IPS DF 6.9 (cell line): ENCODE data around the gene INSIG1.
A peak's percentile ranks its signal among the peaks of the same experiment; 100 is the strongest.

ENCODE experiments used
- DNase-seq: peaks from one replicate; pipeline ENCODE4 v3.0.0-alpha.2; 2013; ENCODE audit warnings: low read depth, low spot score
- H3K27ac ChIP-seq: one replicate; pipeline ENCODE4 v1.5.1; 2013; ENCODE audit warnings: low read length, control low read depth
- H3K27me3 ChIP-seq: 2 replicates; pipeline ENCODE4 v1.6.1; 2013; ENCODE audit warnings: mild to moderate bottlenecking, low read length; ENCODE audit not compliant: control insufficient read depth, insufficient read depth
- H3K36me3 ChIP-seq: 2 replicates; pipeline ENCODE4 v1.6.1; 2013; ENCODE audit warnings: low read length; ENCODE audit not compliant: control insufficient read depth, insufficient read depth
- H3K4me1 ChIP-seq: 2 replicates; pipeline ENCODE4 v1.6.1; 2013; ENCODE audit warnings: low read length; ENCODE audit not compliant: control insufficient read depth, insufficient read depth
- H3K4me3 ChIP-seq: 2 replicates; pipeline ENCODE4 v1.5.1; 2013; ENCODE audit warnings: mild to moderate bottlenecking, low read length
- H3K9me3 ChIP-seq: 2 replicates; pipeline ENCODE4 v1.6.1; 2013; ENCODE audit warnings: low read length, inconsistent platforms; ENCODE audit not compliant: control insufficient read depth, insufficient read depth
- WGBS: extraction: QIAGEN DNeasy Blood & Tissue Kit; methylation state at CpG from one replicate; pipeline ENCODE4 v1.1.7; 2013; ENCODE audit warnings: mixed read lengths, missing lambda C conversion rate; ENCODE audit not compliant: insufficient read length, insufficient coverage; 5-methylcytosine and 5-hydroxymethylcytosine counted together

The INSIG1 gene

DNA sequence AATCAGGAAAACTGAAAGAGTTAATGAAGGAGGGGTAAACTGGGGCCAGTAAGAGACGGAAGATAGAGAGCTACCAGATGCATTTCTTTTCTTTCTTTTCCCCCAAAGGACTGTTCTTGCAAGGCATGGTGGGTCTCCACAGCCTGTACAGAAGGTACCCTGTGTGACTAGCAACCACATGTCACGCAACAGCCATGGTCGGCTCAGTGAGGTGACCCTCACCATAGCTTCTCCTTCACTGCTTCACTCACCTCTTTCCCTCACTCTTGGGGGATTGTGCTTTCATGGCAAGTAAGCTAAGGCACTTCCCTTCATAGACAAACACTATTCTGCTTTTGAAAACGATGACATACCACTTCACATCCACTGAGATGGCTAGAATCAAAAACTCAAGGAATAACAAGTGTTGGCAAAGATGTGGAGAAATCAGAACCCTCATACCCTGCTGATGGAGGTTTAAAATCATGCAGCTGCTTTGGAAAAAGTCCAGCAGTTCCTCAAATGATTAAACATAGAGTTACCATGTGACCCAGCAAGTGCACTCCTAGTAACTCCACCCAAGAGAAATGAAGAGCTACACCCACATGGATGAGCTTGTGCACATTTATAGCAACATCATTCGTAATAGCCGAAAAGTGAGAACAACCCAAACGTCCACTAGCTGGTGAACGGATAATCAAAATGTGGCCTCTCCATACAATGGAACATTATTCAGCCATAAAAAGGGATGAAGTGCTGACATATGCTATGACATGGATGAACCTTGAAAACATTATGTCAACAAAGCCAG lies 3.8 kb upstream of the INSIG1 start:
- DNase-seq, result no peak
- H3K9me3 ChIP-seq, result no peaks in the 10 kb centered on the region
- H3K27ac ChIP-seq, result no peak overlapping the region
- no peaks in the 10 kb centered on the region for H3K27me3 ChIP-seq
- H3K36me3 ChIP-seq, result no peaks in the 10 kb centered on the region
- WGBS, result no CpG with 5 or more reads among the region's 8 CpGs
- H3K4me1 ChIP-seq, result peaks cover 4% of the 10 kb centered on the region
- no peak overlapping the region for H3K4me3 ChIP-seq

DNA sequence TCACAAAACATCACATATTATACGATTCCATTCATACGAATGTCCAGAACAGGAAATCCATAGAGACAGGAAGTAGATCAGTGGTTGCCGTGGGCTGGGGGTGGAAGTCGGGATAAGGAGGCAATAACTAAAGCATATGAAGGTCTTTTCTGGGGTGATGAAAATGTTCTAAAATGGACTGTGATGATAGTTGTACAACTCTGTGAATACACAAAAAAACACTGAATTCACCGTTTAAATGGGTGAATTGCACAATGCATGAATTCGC lies 3.2 kb upstream of the INSIG1 start:
- Histone ChIP-seq H3K4me3 (no peak overlapping the region), H3K9me3 (no peaks in the 10 kb centered on the region), H3K27ac (no peak overlapping the region), H3K27me3 (no peaks in the 10 kb centered on the region), H3K36me3 (no peaks in the 10 kb centered on the region; the same call in 1 of the 2 replicates), H3K4me1 (peaks cover 4% of the 10 kb centered on the region)
- WGBS, result no CpG with 5 or more reads among the region's 6 CpGs
- DNase-seq, result no peak

DNA sequence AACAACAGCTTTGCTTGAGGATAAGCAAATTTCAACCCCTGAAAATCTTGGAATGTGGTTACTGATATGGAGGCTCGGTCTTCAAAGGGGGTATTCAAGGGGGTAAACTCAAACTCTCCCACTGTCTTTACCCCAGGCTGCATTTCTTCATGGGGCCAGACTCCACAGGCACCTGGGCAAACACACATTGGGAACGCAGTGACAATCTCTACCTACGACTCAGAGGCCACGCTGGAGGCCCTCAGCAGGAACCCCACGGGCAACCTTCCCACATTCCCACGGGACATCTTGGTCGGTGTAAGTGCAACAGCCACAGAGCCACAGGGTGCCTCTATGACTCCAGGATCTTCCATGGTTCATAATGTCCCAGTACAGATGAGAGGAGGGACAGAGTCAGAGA lies 2.2 kb upstream of the INSIG1 start:
- no peak overlapping the region for H3K27ac ChIP-seq

DNA sequence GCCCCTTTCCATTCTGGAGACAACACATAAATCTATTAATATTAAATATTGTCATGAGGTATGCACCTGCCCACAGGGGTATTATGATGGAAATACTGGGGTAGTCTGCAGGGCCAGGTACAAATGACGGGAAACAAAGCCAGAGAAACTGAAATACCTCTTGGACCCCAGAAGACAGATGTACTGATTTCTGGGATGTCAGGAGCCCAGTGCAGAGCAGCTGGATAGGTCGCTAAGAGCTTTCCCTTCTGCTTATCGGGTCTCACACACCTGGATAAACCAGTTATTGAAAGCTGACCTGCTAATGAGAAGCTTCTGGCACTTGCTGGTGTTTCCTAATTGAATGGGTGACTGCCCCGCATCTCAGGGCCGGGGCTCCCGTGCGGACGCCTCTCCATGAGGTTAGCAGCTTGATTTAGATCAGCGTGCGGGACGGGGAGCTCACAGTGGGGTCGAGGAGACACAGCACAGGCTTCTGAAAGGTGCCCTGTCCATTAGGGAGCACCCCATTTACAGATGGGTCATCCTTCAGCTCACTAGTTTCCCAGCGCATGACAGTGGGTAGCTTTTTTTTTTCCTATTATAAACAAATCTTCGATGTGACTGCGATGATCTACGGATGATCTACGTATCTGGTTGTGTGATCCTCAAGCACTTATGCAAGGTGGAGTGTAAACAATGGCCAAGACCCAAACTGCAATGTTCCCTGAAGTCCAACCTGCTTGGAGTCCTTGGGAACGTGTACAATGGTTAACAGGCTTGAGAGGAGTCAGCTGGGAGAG lies 1.5 kb upstream of the INSIG1 start:
- no peaks in the 10 kb centered on the region for H3K9me3 ChIP-seq
- WGBS, result no CpG with 5 or more reads among the region's 18 CpGs
- H3K27me3 ChIP-seq, result no peaks in the 10 kb centered on the region
- DNase-seq, result no peak
- H3K27ac ChIP-seq, result no peak overlapping the region
- H3K36me3 ChIP-seq, result peaks cover 3% of the 10 kb centered on the region
- H3K4me1 ChIP-seq, result peaks cover 8% of the 10 kb centered on the region
- H3K4me3 ChIP-seq, result peak overlapping the region; percentile 54; the same call in 1 of the 2 replicates

More for the DNA sequence above, 2.2 kb upstream of the INSIG1 start:
- peaks cover 3% of the 10 kb centered on the region; the same call in 1 of the 2 replicates for H3K36me3 ChIP-seq
- no peak overlapping the region for H3K4me3 ChIP-seq
- no CpG with 5 or more reads among the region's 7 CpGs for WGBS
- no peak for DNase-seq
- H3K4me1 ChIP-seq, result peaks cover 6% of the 10 kb centered on the region
- H3K27me3 ChIP-seq, result no peaks in the 10 kb centered on the region
- H3K9me3 ChIP-seq, result no peaks in the 10 kb centered on the region

DNA sequence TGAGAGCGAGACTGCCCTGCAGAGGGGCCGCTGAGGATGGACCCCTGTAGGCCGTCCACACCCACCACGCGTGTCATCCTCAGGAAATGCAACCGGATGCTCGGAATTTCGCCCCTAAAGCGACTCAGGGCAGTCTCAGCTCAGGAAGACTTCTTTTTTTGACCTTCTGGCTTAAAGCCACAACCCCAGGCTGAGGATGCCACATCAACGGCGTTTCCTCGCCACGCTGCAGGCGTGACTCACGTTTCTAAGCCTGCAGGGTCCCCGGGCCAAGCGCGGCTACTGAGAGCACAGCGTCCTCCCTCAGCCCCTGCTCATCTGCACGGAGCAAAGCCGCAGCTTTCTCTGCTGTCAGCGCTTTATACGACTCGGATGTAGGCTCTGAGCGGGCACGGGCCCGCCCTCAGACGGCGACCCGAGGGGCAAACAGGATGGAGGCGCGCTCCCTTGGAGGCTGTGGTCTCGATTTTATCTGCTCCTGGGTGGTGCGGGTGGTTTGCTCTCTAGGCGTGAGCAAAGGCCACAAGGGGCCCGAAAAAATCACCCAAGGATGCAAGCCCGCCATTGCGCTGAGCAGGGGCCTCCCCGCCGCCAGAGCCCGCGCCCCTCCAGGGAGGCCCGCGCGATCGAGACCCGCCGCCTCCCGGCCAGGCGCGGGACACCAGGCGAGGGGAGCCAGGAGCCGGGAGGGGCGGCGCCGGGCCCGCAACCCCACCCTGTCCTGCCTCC lies 726 bp upstream of the INSIG1 start:
- Histone ChIP-seq H3K27ac (no peak overlapping the region), H3K9me3 (no peaks in the 10 kb centered on the region), H3K4me3 (peak overlapping the region; percentile 54), H3K36me3 (peaks cover 5% of the 10 kb centered on the region), H3K4me1 (peaks cover 8% of the 10 kb centered on the region), H3K27me3 (no peaks in the 10 kb centered on the region)
- WGBS, result no CpG with 5 or more reads among the region's 57 CpGs
- DNase-seq, result no peak

DNA sequence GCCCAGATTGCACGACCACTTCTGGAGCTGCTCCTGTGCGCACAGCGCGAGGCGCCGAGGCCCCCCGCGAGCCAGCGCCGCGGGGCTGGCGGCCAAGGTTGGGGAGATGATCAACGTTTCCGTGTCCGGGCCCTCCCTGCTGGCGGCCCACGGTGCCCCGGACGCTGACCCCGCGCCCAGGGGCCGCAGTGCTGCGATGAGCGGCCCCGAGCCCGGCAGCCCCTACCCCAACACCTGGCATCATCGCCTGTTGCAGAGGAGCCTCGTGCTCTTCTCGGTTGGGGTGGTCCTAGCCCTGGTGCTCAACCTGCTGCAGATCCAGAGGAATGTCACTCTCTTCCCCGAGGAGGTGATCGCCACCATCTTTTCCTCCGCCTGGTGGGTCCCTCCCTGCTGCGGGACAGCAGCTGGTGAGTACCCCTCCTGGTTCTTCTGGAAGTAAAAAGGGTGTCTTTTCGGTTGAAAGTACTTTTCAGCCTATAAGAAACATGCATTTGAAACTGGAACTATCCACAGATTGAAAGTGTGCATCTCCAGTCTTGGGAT lies 683 bp downstream of the INSIG1 start:
- Histone ChIP-seq H3K4me3 (peak overlapping the region; percentile 79), H3K27ac (no peak overlapping the region), H3K36me3 (peaks cover 9% of the 10 kb centered on the region), H3K9me3 (no peaks in the 10 kb centered on the region), H3K27me3 (no peaks in the 10 kb centered on the region), H3K4me1 (peaks cover 8% of the 10 kb centered on the region)
- no CpG with 5 or more reads among the region's 34 CpGs for WGBS
- no peak for DNase-seq

DNA sequence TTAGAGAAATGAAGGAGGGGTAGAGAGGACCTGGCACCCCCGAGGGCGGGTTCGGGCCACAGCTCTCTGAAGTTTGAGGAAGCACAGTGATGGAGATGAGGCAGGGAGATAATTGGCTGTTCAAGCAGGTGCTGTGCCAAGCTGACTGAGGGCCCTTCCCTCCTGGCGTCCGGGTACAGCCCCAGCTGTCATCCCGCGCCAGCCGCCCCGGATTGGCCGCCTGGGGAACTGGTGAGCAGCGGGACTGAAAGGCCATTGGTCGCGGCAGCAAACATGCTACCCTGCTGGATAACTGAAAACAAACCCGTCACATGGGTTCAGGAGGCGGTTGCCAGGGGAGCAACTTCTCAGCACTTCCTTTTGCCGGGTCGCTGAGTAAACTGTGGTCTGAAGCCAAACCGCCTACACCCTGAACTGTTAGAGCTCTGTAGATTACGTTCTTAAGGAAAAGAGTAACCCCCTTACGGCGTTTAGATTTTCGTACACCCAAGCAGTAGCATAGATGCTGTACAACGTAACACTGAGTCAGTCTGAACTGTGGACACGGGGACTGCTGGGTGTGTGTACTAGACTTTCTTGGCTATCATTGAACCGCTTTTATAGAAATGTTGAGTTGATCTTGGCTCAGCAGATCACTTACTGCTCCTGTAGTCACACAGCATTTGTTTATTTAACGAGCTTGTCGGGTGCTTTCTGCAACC lies 1.3 kb downstream of the INSIG1 start:
- Histone ChIP-seq H3K27me3 (no peaks in the 10 kb centered on the region), H3K4me1 (peaks cover 8% of the 10 kb centered on the region), H3K36me3 (peaks cover 9% of the 10 kb centered on the region), H3K27ac (no peak overlapping the region), H3K4me3 (peak overlapping the region; percentile 79; the same call in 1 of the 2 replicates), H3K9me3 (no peaks in the 10 kb centered on the region)
- DNase-seq, result peak; percentile 66
- no CpG with 5 or more reads among the region's 27 CpGs for WGBS

DNA sequence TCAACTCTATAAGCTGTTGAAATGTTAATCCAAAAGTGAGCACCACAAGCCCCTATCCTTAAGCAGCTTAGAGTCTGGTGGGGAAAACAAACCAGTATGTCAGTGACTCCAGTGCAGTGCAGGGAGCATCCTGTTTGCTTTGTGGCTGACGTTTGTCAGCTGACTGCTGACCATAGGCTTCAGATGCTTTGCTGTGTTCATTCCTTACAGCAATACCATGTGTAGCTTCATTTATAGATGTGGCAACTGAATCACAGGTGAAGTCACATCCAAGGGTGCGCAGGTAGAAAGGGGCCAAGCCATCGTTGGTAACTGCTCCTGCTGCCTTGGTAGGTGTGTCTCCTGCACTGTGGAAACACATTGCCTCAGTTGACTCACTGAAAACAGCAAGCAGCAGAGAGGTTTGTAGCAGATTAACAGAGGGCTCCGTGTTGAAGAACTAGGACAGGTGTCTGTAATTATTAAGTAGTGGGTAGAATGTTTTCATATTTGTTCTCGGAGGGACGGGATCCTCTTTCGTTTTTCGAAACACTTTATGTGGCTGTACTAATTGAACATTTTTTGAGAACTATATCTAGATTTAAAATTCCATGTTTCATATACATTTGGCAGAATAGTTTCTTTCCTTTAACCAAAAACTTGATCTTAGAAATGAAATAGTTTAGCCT lies 2.0 kb downstream of the INSIG1 start:
- Histone ChIP-seq H3K4me3 (peak overlapping the region; percentile 79; the same call in 1 of the 2 replicates), H3K36me3 (peaks cover 9% of the 10 kb centered on the region), H3K9me3 (no peaks in the 10 kb centered on the region), H3K27me3 (no peaks in the 10 kb centered on the region), H3K4me1 (peaks cover 8% of the 10 kb centered on the region), H3K27ac (no peak overlapping the region)
- WGBS, result no CpG with 5 or more reads among the region's 8 CpGs
- no peak for DNase-seq

DNA sequence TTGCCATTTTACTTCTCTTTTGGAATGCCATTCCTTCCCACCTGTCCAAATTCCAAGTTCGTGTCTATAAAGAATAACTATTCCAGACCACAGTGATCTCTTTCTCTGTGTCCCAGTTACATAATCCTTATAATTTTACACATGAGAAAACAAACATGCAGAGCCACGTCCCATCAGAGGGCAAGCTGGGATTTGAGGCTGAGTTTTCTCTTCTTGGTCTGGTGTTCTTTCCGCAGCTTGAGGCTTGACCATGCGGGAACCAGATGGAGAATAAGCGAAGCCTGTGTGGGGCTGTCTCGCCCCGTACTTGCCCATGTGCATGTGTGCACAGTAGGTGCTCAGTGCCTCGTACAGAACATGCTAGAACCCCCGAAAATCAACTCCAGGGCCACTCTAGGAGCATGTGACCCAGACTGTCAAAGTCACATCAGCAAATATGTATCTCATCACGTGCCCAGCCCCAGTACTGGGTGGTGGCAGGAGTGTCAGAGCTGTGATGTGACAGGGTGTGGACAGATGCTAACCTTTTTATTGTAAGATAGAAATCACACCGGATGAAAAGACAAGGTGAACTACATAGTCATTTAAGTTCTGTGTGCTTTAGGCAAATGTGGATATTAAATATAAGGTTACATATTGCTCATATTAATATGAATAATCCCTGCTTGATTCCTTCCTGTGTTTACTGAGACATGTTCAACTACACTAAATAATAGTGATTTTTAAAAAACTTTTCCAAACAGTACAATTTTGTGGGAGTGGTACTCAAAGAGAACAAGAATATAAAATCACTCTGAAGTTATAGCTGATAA lies 3.2 kb downstream of the INSIG1 start:
- Histone ChIP-seq H3K4me3 (no peak overlapping the region), H3K36me3 (peaks cover 12% of the 10 kb centered on the region), H3K9me3 (no peaks in the 10 kb centered on the region), H3K27me3 (no peaks in the 10 kb centered on the region), H3K27ac (no peak overlapping the region), H3K4me1 (peaks cover 8% of the 10 kb centered on the region)
- no peak for DNase-seq
- no CpG with 5 or more reads among the region's 11 CpGs for WGBS
